GM19025 (cell line): ENCODE measurements around the gene PRICKLE3.
"Not testable (repeated sequence)": the region's sequence is repeated elsewhere in the genome, so short reads cannot be mapped to it uniquely, and the experiment has no call there.

Experiments used
- ATAC-seq: cut with Tn5 transposase; IDR thresholded peaks from one replicate; pipeline ENCODE4 v1.9.1; 2021; ENCODE audit warnings: mild to moderate bottlenecking, low read depth, moderate library complexity; ENCODE audit not compliant: unreplicated experiment

Gene PRICKLE3

GRCh38 chrX:49129427-49129826 lies 56.7 kb downstream of the PRICKLE3 start:
- no peak for ATAC-seq

- ATAC-seq = not testable (repeated sequence)
Measured at GRCh38 chrX:49127742-49128258, 58.4 kb downstream of the PRICKLE3 start.
